Keratinocyte (primary cell): ENCODE measurements around the gene EPRS1. TPM values are rescaled to one million over a fixed set of nuclear protein-coding genes. Genes with fewer than 3 reads are reported as not detected.

Experiments
- DNase-seq: peaks from one replicate; pipeline ENCODE4 v3.0.0-alpha.2; 2011; ENCODE audit warnings: low read depth, missing footprints, low spot score
- FAIRE-seq: peaks from 2 replicates; lab custom pipeline; 2011; peaks lifted over from hg19 to GRCh38; lab: Jason Lieb, UNC
- H2AFZ ChIP-seq: 2 replicates; pipeline ENCODE4 v1.6.0; 2012; ENCODE audit warnings: low read length, control low read depth, inconsistent platforms; ENCODE audit not compliant: control insufficient read depth
- H3K27ac ChIP-seq: 2 replicates; pipeline ENCODE4 v1.5.1; 2011; ENCODE audit warnings: low read length; ENCODE audit not compliant: control insufficient read depth, insufficient read depth
- H3K27me3 ChIP-seq: 3 replicates; pipeline ENCODE4 v1.6.0; 2011; ENCODE audit warnings: low read length; ENCODE audit not compliant: control insufficient read depth, insufficient read depth; ENCODE audit errors: extremely low read depth
- H3K36me3 ChIP-seq, 2 experiments: 2 replicates in 1 of 2; 3 replicates in 1 of 2; pipeline ENCODE4 v1.5.1; 2011; ENCODE audit warnings: low read length in 2 of 2, mild to moderate bottlenecking in 1 of 2; ENCODE audit not compliant: control insufficient read depth in 2 of 2, insufficient read depth in 2 of 2; ENCODE audit errors: extremely low read depth in 1 of 2
- H3K4me1 ChIP-seq: 3 replicates; pipeline ENCODE4 v1.5.1; 2011; ENCODE audit warnings: low read length; ENCODE audit not compliant: control insufficient read depth, insufficient read depth; ENCODE audit errors: extremely low read depth
- H3K4me2 ChIP-seq: 3 replicates; pipeline ENCODE4 v1.6.0; 2011; ENCODE audit warnings: low read depth, low read length; ENCODE audit not compliant: control insufficient read depth, insufficient read depth; ENCODE audit errors: extremely low read depth
- H3K4me3 ChIP-seq, 3 experiments: fragments of 200-600 bp in 1 of 3; sonication (generic) in 1 of 3; 2 replicates in 2 of 3; 3 replicates in 1 of 3; pipeline ENCODE4 v1.5.1; 2011 to 2016; ENCODE audit warnings: low read length in 3 of 3, mild to moderate bottlenecking in 3 of 3, control low read depth in 2 of 3, inconsistent platforms in 1 of 3, low read depth in 1 of 3, mixed read lengths in 1 of 3, mixed run types in 1 of 3, moderate library complexity in 1 of 3; ENCODE audit not compliant: control insufficient read depth in 2 of 3, insufficient read depth in 2 of 3; ENCODE audit errors: extremely low read depth in 1 of 3
- H3K79me2 ChIP-seq: 2 replicates; pipeline ENCODE4 v1.6.0; 2012; ENCODE audit warnings: low read length; ENCODE audit not compliant: control insufficient read depth, insufficient read depth
- H3K9ac ChIP-seq: 3 replicates; pipeline ENCODE4 v1.6.0; 2011; ENCODE audit warnings: low read length; ENCODE audit not compliant: control insufficient read depth, insufficient read depth; ENCODE audit errors: extremely low read depth
- H3K9me1 ChIP-seq: 3 replicates; pipeline ENCODE4 v1.6.0; 2011; ENCODE audit warnings: low read length; ENCODE audit not compliant: control insufficient read depth, insufficient read depth; ENCODE audit errors: extremely low read depth
- H3K9me3 ChIP-seq: 2 replicates; pipeline ENCODE4 v1.5.1; 2012; ENCODE audit warnings: low read depth, low read length; ENCODE audit not compliant: control insufficient read depth
- H4K20me1 ChIP-seq: 3 replicates; pipeline ENCODE4 v1.6.0; 2011; ENCODE audit warnings: low read length; ENCODE audit not compliant: control insufficient read depth, insufficient read depth; ENCODE audit errors: extremely low read depth
- CTCF ChIP-seq, 3 experiments: IDR thresholded peaks in 1 of 3; conservative IDR thresholded peaks in 1 of 3; optimal IDR thresholded peaks in 1 of 3; 2 replicates in 2 of 3; 3 replicates in 1 of 3; pipeline versions ENCODE3 to v1.5.1; 2011; ENCODE audit warnings: low read length in 3 of 3, mild to moderate bottlenecking in 3 of 3, moderate library complexity in 2 of 3, control low read depth in 1 of 3, inconsistent platforms in 1 of 3; ENCODE audit not compliant: insufficient read depth in 2 of 3; ENCODE audit errors: extremely low read depth in 1 of 3
- EZH2 ChIP-seq: IDR thresholded peaks from one replicate; pipeline ENCODE4 v1.6.1; 2012; ENCODE audit warnings: inconsistent platforms, mild to moderate bottlenecking, low read length, moderate library complexity
- dilution Hi-C: fragments of 300-500 bp; cut with MboI; formaldehyde crosslinking; loops from one replicate; pipeline ENCODE4 v1.7.0; 2020; ENCODE audit warnings: low sequenced_read_pairs; ENCODE audit not compliant: extremely low pct_ligation_motif_present
- polyA plus RNA-seq, 5 experiments: library from polyadenylated mRNA; depleted of rRNA in 3 of 5; stranded (reverse) in 3 of 5; stranded (forward) in 1 of 5; unstranded in 1 of 5; fragments of >200 nt; gene quantifications; 1 replicate in 1 of 5; 2 replicates in 3 of 5; 3 replicates in 1 of 5; pipeline versions ENCODE4 v1.2.1 to v1.2.3, GENCODE V29; 2011 to 2012; ENCODE audit warnings: missing spikeins in 2 of 5, low read depth in 1 of 5, low replicate concordance in 1 of 5

Gene EPRS1
- polyA plus RNA-seq, 1 donor (not counting 4 experiments of a cell fraction or from before 2014, with no cell fraction given), result 96.3 TPM

- no peak overlapping the region for H3K9ac ChIP-seq
- no peak for FAIRE-seq
- peaks cover 9 to 10% of the 10 kb centered on the region in 2 experiments for H3K36me3 ChIP-seq
- H3K9me3 ChIP-seq, result no peaks in the 10 kb centered on the region
- no peak overlapping the region for H3K4me2 ChIP-seq
- no peak overlapping the region for H3K27ac ChIP-seq
- no peaks in the 10 kb centered on the region for H3K4me1 ChIP-seq
- H3K9me1 ChIP-seq, result no peaks in the 10 kb centered on the region
- H4K20me1 ChIP-seq, result no peaks in the 10 kb centered on the region
- H3K4me3 ChIP-seq, result no peak overlapping the region
- H3K27me3 ChIP-seq, result no peaks in the 10 kb centered on the region
- no peak overlapping the region for H2AFZ ChIP-seq
- dilution Hi-C loops, result no loop called here
- TF ChIP-seq EZH2 (no peak), CTCF (optimal IDR thresholded peaks at IDR 0.05 in 1 of 3, IDR thresholded peaks at IDR 0.05 in 1 of 3, conservative IDR thresholded peaks at IDR 0.05 in 1 of 3; ENCODE audit: extremely low read depth in 1 of 3, insufficient read depth in 2 of 3, low read length in 3 of 3) (no peak)
- no peak for DNase-seq
- no peaks in the 10 kb centered on the region for H3K79me2 ChIP-seq
Observed at GRCh38 chr1:220011620-220012019, 34.7 kb downstream of the EPRS1 start.

DNA sequence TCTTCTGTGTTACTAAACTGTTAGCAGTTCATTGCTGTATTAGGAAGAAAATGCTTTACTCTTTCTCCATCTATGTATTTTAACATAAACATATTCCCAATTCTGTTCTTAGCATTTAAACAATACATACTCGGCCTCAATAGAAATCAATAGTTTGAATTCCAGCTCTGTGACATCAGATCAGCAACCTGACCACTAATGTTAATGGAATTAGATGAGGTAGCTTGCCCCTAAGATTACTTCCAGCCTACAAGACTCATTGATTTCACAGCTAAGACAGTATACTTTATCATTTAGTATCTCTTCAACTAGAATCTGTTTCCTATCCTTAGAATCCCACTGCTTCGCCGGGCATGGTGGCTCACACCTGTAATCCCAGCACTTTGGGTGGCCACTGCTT lies 38.9 kb downstream of the EPRS1 start:
- Histone ChIP-seq H4K20me1 (no peaks in the 10 kb centered on the region), H3K4me3 (no peak overlapping the region), H3K4me2 (no peak overlapping the region), H3K9me3 (no peaks in the 10 kb centered on the region), H3K27me3 (no peaks in the 10 kb centered on the region), H3K9me1 (no peaks in the 10 kb centered on the region), H3K36me3 (peaks cover 10 to 13% of the 10 kb centered on the region in 2 experiments), H3K79me2 (no peaks in the 10 kb centered on the region), H3K9ac (no peak overlapping the region), H3K27ac (no peak overlapping the region), H2AFZ (no peak overlapping the region), H3K4me1 (no peaks in the 10 kb centered on the region)
- TF ChIP-seq EZH2 (no peak), CTCF (optimal IDR thresholded peaks at IDR 0.05 in 1 of 3, IDR thresholded peaks at IDR 0.05 in 1 of 3, conservative IDR thresholded peaks at IDR 0.05 in 1 of 3; ENCODE audit: extremely low read depth in 1 of 3, insufficient read depth in 2 of 3, low read length in 3 of 3) (no peak)
- DNase-seq (no peak), FAIRE-seq (no peak)
- dilution Hi-C loops, result no loop called here
